Fibroblast of lung (primary cell): ENCODE results near the gene DZIP1. TPM values are rescaled to one million over a fixed set of nuclear protein-coding genes. Genes with fewer than 3 reads are reported as not detected.

Experiments used
- DNase-seq, 2 donors: peaks; one replicate each; pipeline versions ENCODE4 v3.0.0 to v3.0.0-alpha.2; 2010; ENCODE audit warnings: low read depth in 2 of 2
- H2AFZ ChIP-seq: 2 replicates; pipeline ENCODE4 v1.5.1; 2012; ENCODE audit warnings: low read length, control low read depth, inconsistent platforms
- H3K27ac ChIP-seq: 2 replicates; pipeline ENCODE4 v1.5.1; 2011; ENCODE audit warnings: low read length, control low read depth; ENCODE audit not compliant: insufficient read depth
- H3K27me3 ChIP-seq: 2 replicates; pipeline ENCODE4 v1.5.1; 2011; ENCODE audit warnings: mild to moderate bottlenecking, low read length; ENCODE audit not compliant: control insufficient read depth, insufficient read depth
- H3K36me3 ChIP-seq: 2 replicates; pipeline ENCODE4 v1.5.1; 2011; ENCODE audit warnings: low read length; ENCODE audit not compliant: control insufficient read depth, insufficient read depth
- H3K4me1 ChIP-seq: 2 replicates; pipeline ENCODE4 v1.5.1; 2011; ENCODE audit warnings: low read length; ENCODE audit not compliant: control insufficient read depth, insufficient read depth; ENCODE audit errors: extremely low read depth
- H3K4me2 ChIP-seq: 2 replicates; pipeline ENCODE4 v1.5.1; 2011; ENCODE audit warnings: low read length, control low read depth; ENCODE audit not compliant: insufficient read depth; ENCODE audit errors: extremely low read depth
- H3K4me3 ChIP-seq, 4 experiments: fragments of 200-600 bp in 1 of 4; sonication (generic) in 1 of 4; replicated peaks in 1 of 4; 2 replicates each; pipeline ENCODE4 v1.5.1; 2011 to 2016; ENCODE audit warnings: low read length in 4 of 4, low read depth in 3 of 4, mild to moderate bottlenecking in 3 of 4, control low read depth in 2 of 4, inconsistent platforms in 1 of 4, mixed read lengths in 1 of 4; ENCODE audit not compliant: insufficient read depth in 1 of 4; ENCODE audit errors: control extremely low read depth in 1 of 4
- H3K79me2 ChIP-seq: 2 replicates; pipeline ENCODE4 v1.5.1; 2012; ENCODE audit warnings: mild to moderate bottlenecking, low read length, inconsistent platforms; ENCODE audit not compliant: control insufficient read depth, insufficient read depth
- H3K9ac ChIP-seq: 2 replicates; pipeline ENCODE4 v1.5.1; 2011; ENCODE audit warnings: mild to moderate bottlenecking, low read length, control low read depth; ENCODE audit not compliant: insufficient read depth
- H3K9me3 ChIP-seq: 2 replicates; pipeline ENCODE4 v1.5.1; 2012; ENCODE audit warnings: low read depth, low read length; ENCODE audit not compliant: control insufficient read depth, insufficient read depth
- H4K20me1 ChIP-seq: 2 replicates; pipeline ENCODE4 v1.5.1; 2011; ENCODE audit warnings: low read length; ENCODE audit not compliant: control insufficient read depth, insufficient read depth; ENCODE audit errors: extremely low read depth
- EZH2 ChIP-seq: IDR thresholded peaks from 2 replicates; pipeline ENCODE4 v1.5.1; 2012; ENCODE audit warnings: low read length, control low read depth, mild to moderate bottlenecking; ENCODE audit errors: missing control alignments
- polyA plus RNA-seq, 2 donors: library from polyadenylated mRNA; depleted of rRNA in 1 of 2; stranded (reverse) in 1 of 2; unstranded in 1 of 2; fragments of >200 nt; gene quantifications; 2 replicates each; pipeline ENCODE4 v1.2.1, GENCODE V29; 2011 to 2012; ENCODE audit warnings: missing spikeins in 1 of 2
- total RNA-seq: library from RNA; depleted of rRNA; stranded (reverse); fragments of >200 nt; gene quantifications from 2 replicates; pipeline ENCODE4 v1.2.1, GENCODE V29; 2014
- TF ChIP-seq, protein P1 (sequence below), 2 donors: IDR thresholded peaks in 1 of 2; conservative IDR thresholded peaks in 1 of 2; 1 replicate in 1 of 2; 2 replicates in 1 of 2; pipeline ENCODE4 v1.5.1; 2011 to 2012; ENCODE audit warnings: low read length in 2 of 2, control low read depth in 1 of 2, inconsistent platforms in 1 of 2, low read depth in 1 of 2, mild to moderate bottlenecking in 1 of 2

DZIP1 gene
- total and polyA plus RNA-seq, 2 donors (not counting 1 experiment from before 2014, with no cell fraction given): 24.0 to 37.3 TPM

DNA sequence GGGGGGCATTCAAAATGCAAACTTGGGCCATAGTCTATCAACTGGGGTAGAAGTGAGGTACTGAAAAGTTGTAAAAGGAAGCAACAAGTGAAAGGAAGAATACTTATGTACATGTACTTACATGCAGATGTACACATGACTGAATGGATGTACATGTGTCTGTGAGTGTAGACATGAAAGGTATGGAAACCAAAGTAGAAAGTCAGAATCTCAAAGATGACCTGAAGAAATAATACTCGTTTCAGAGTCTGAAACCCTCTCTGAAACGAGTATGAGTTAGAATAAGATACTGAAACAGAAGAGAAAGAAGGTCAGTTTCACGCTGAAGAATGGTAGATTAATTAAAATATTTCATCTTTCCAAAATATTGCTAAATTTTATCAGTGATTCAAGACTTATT, 13.9 kb downstream of the DZIP1 start:
- H3K4me3 ChIP-seq: no peak overlapping the region
- H3K27ac ChIP-seq: no peak overlapping the region
- no peaks in the 10 kb centered on the region for H3K27me3 ChIP-seq
- DNase-seq: no peak
- peaks cover 18% of the 10 kb centered on the region for H3K36me3 ChIP-seq
- no peaks in the 10 kb centered on the region for H3K79me2 ChIP-seq
- no peak overlapping the region for H3K9ac ChIP-seq
- no peaks in the 10 kb centered on the region for H3K9me3 ChIP-seq
- H4K20me1 ChIP-seq: no peaks in the 10 kb centered on the region
- no peak overlapping the region for H3K4me2 ChIP-seq
- H3K4me1 ChIP-seq: no peaks in the 10 kb centered on the region
- no peak for TF ChIP-seq EZH2
- TF ChIP-seq, protein P1, sequence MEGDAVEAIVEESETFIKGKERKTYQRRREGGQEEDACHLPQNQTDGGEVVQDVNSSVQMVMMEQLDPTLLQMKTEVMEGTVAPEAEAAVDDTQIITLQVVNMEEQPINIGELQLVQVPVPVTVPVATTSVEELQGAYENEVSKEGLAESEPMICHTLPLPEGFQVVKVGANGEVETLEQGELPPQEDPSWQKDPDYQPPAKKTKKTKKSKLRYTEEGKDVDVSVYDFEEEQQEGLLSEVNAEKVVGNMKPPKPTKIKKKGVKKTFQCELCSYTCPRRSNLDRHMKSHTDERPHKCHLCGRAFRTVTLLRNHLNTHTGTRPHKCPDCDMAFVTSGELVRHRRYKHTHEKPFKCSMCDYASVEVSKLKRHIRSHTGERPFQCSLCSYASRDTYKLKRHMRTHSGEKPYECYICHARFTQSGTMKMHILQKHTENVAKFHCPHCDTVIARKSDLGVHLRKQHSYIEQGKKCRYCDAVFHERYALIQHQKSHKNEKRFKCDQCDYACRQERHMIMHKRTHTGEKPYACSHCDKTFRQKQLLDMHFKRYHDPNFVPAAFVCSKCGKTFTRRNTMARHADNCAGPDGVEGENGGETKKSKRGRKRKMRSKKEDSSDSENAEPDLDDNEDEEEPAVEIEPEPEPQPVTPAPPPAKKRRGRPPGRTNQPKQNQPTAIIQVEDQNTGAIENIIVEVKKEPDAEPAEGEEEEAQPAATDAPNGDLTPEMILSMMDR (conservative IDR thresholded peaks at IDR 0.05 in 1 of 2, IDR thresholded peaks at IDR 0.05 in 1 of 2; ENCODE audit: low read depth in 1 of 2, low read length in 2 of 2): no peak
- no peak overlapping the region for H2AFZ ChIP-seq

DNA sequence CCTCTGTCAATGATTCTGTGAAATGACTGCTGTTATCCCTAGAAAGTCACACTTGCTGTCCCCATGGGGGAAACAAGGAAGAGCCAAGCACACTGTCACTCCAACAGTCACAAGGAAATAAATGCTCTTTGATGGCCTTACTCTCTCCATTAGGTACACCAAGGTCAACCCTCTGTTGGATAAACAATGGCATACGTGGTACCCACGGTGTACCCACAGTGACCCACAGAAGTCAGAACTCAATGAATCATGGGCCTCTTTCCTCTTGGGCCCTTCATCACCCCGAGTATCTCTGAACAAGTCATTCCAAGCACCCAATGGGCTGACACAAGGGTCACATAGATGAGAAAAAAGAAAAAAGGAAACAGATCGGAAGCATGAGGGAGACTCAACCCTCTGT, 15.4 kb downstream of the DZIP1 start:
- DNase-seq: no peak
- no peaks in the 10 kb centered on the region for H3K4me1 ChIP-seq
- no peak for TF ChIP-seq EZH2
- TF ChIP-seq, protein P1 (conservative IDR thresholded peaks at IDR 0.05 in 1 of 2, IDR thresholded peaks at IDR 0.05 in 1 of 2; ENCODE audit: low read depth in 1 of 2, low read length in 2 of 2): no peak

DNA sequence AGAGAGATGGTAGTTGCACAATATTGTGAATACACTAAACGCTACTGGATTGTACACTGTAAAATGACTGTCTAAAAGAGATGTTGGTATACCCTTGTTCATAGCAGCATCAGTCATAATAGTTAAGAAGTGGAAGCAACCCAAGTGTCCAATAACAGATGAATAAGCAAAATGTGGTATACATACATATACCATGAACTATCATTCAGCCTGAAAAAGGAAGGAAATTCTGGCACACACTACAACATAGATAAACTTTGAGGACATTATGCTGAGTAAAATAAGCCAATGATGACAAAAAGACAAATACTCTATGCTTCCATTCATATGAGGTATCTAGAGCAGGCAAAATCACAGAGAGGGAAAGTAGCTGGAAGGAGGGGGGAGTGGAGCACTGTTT, 16.0 kb downstream of the DZIP1 start:
- Histone ChIP-seq H3K9me3 (no peaks in the 10 kb centered on the region), H4K20me1 (no peaks in the 10 kb centered on the region), H2AFZ (no peak overlapping the region), H3K4me3 (no peak overlapping the region), H3K27me3 (no peaks in the 10 kb centered on the region), H3K36me3 (peaks cover 18% of the 10 kb centered on the region), H3K4me2 (no peak overlapping the region), H3K9ac (no peak overlapping the region), H3K27ac (no peak overlapping the region), H3K4me1 (no peaks in the 10 kb centered on the region), H3K79me2 (no peaks in the 10 kb centered on the region)
- no peak for DNase-seq
- no peak for TF ChIP-seq EZH2
- TF ChIP-seq, protein P1 (conservative IDR thresholded peaks at IDR 0.05 in 1 of 2, IDR thresholded peaks at IDR 0.05 in 1 of 2; ENCODE audit: low read depth in 1 of 2, low read length in 2 of 2): no peak

More for the DNA sequence above, 15.4 kb downstream of the DZIP1 start:
- Histone ChIP-seq H3K36me3 (peaks cover 19% of the 10 kb centered on the region), H3K4me2 (no peak overlapping the region), H3K27me3 (no peaks in the 10 kb centered on the region), H3K9ac (no peak overlapping the region), H4K20me1 (no peaks in the 10 kb centered on the region), H3K79me2 (no peaks in the 10 kb centered on the region), H3K27ac (no peak overlapping the region), H2AFZ (no peak overlapping the region), H3K4me3 (no peak overlapping the region), H3K9me3 (no peaks in the 10 kb centered on the region)
